IgD-negative memory B cell (primary cell): ENCODE results near the gene TMEM165. TPM values are rescaled to one million over a fixed set of nuclear protein-coding genes. Genes with fewer than 3 reads are reported as not detected.

Experiments
- H3K27ac Mint-ChIP-seq, 3 donors: one replicate each; pipeline ENCODE4 v1.8.0; 2020 to 2022; ENCODE audit warnings: mild to moderate bottlenecking in 3 of 3, mixed read lengths in 3 of 3, moderate library complexity in 1 of 3
- H3K27me3 Mint-ChIP-seq: one replicate; pipeline ENCODE4 v1.8.0; 2021; ENCODE audit warnings: mixed read lengths
- H3K36me3 Mint-ChIP-seq: one replicate; pipeline ENCODE4 v1.8.0; 2020; ENCODE audit warnings: mild to moderate bottlenecking, mixed read lengths
- H3K4me1 Mint-ChIP-seq, 3 donors: one replicate each; pipeline ENCODE4 v1.8.0; 2020 to 2022; ENCODE audit warnings: mixed read lengths in 3 of 3, mild to moderate bottlenecking in 1 of 3
- H3K4me3 Mint-ChIP-seq, 4 donors: one replicate each; pipeline ENCODE4 v1.8.0; 2020 to 2022; ENCODE audit warnings: mild to moderate bottlenecking in 4 of 4, mixed read lengths in 4 of 4, moderate library complexity in 3 of 4
- H3K9me3 Mint-ChIP-seq, 3 donors: one replicate each; pipeline ENCODE4 v1.8.0; 2020 to 2021; ENCODE audit warnings: mixed read lengths in 3 of 3, mild to moderate bottlenecking in 1 of 3
- polyA plus RNA-seq: library from polyadenylated mRNA; unstranded; fragments of 300-500 nt; fragmentation: Illumina TruSeq; gene quantifications from one replicate; pipeline ENCODE4 v1.2.3, GENCODE V29; 2021

TMEM165 gene
- polyA plus RNA-seq, 1 donor from 2014 or later, result 56.1 TPM

DNA sequence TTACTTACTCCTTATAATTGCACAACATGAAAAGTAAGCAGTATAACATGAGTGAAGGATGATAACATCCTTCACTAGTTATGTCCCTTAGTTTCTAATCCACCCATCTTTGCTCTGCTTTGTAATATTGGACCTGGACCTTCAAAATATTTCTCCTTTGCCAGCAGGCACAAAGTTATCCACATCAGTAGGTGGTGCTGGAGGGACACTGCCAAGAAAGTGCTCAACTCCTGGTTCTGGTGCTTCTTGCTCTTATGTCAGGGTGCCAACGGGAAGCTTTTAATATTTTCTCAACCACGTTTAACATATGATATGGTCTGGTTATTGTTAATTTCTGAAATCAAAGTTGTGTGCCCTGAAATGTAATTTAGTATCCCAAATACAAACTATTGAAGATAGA lies 49.1 kb downstream of the TMEM165 start:
- Mint-ChIP-seq H3K27me3 (no peaks in the 10 kb centered on the region), H3K36me3 (peaks cover 7% of the 10 kb centered on the region), H3K4me1 (peaks cover 5 to 10% (median 7%) of the 10 kb centered on the region in 3 donors), H3K9me3 (no peaks in the 10 kb centered on the region), H3K4me3 (no peak overlapping the region), H3K27ac (no peak overlapping the region)

DNA sequence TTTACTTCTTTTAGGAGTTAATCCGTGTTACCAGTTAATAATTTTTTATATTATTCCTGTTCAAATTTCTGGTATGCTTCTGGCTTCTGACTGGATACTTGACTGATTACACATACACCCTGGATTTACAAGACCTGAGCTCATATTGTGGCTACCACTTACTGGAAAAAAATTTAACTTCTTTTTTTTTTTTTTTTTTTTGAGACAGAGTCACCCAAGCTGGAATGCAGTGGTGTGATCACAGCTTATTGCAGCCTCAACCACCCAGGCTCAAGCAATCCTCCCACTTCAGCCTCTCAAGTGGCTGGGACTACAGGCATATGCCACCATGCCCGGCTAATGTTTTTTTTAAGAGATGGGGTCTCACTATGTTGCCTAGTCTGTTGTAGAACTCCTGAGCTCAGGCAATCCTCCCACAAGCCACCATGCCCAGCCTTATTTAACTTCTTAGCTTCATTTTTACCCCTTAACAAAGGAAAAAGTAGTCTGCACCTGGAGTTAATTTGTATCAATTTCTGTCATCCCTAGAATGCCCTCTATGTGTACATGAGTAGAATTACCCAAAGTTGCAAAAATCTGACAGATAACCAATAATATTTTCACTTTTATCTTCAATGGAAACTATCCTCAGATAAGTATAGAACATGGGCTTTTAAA lies 50.3 kb downstream of the TMEM165 start:
- Mint-ChIP-seq H3K27ac (no peak overlapping the region), H3K36me3 (peaks cover 4% of the 10 kb centered on the region), H3K4me3 (no peak overlapping the region), H3K4me1 (peaks cover under 1 to 6% (median 1%) of the 10 kb centered on the region in 3 donors), H3K9me3 (no peaks in the 10 kb centered on the region), H3K27me3 (no peaks in the 10 kb centered on the region)

DNA sequence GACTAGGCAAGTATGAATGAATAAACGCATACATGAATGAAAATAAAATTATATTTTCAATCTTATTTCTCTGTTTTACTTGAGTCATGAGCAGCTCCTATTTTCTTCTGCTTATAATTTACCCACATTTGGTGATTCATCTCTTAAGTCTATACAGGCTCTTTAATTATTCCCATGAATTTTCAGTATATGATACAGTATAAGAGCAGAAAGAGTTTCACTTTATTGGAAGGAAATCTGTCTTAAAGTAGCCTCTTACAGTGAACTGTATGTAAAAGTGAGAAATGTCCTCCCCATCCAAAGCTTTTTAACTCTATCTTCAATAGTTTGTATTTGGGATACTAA lies 50.8 kb downstream of the TMEM165 start:
- Mint-ChIP-seq H3K27me3 (no peaks in the 10 kb centered on the region), H3K4me1 (peaks cover 0 to 6% (median 0%) of the 10 kb centered on the region in 3 donors), H3K4me3 (no peak overlapping the region), H3K36me3 (peaks cover 2% of the 10 kb centered on the region), H3K9me3 (no peaks in the 10 kb centered on the region), H3K27ac (no peak overlapping the region)

DNA sequence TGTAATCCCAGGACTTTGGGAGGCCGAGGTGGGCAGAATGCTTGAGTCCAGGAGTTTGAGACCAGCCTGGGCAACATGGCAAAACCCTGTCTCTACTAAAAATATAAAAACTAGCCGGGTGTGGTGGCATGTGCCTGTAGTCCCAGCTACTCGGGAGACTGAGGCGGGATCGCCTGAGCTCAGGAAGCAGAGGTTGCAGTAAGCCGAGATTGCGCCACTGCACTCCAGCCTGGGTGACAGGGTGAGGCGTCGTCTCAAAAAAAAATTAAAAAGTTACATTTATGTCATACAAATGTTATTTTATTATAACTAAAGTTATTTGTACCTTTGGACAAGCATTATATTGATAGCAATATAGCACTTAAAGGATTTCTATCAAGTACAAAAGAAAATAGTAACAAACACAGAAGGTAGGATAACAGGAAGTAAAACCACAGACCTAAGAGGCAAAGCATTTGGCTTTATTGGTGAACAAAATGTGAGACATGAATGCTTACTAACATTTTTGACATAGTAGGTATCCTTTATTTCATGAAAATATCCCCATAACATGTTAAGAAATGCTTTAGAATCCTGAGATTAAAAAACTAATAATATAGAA lies 51.5 kb downstream of the TMEM165 start:
- no peak overlapping the region for H3K27ac Mint-ChIP-seq
- no peaks in the 10 kb centered on the region for H3K9me3 Mint-ChIP-seq
- H3K27me3 Mint-ChIP-seq, result no peaks in the 10 kb centered on the region
- H3K4me3 Mint-ChIP-seq, result no peak overlapping the region
- H3K36me3 Mint-ChIP-seq, result peaks cover 2% of the 10 kb centered on the region
- H3K4me1 Mint-ChIP-seq, result peaks cover 0 to 6% (median 0%) of the 10 kb centered on the region in 3 donors

DNA sequence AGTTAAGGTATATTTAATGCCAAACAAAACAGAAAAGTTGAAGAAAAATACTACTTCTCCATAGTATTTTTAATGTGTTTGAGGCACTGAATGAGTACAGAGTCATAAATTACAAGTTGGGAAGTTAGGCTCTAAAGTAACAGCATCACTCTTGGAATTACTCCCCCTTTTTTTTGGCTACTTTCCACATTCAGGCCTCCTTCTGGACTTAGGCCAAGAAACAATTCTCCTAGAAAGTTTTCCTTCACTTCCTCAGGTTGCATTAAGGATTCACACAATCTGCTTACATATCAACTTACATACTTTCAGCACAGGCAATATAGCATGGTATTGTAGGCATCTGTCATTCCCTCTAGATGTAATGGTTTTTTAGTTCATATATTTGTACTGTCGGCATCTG lies 52.1 kb downstream of the TMEM165 start:
- peaks cover 2% of the 10 kb centered on the region for H3K36me3 Mint-ChIP-seq
- H3K4me1 Mint-ChIP-seq, result peaks cover 0 to 6% (median 0%) of the 10 kb centered on the region in 3 donors
- H3K27me3 Mint-ChIP-seq, result no peaks in the 10 kb centered on the region
- no peak overlapping the region for H3K27ac Mint-ChIP-seq
- no peak overlapping the region for H3K4me3 Mint-ChIP-seq
- H3K9me3 Mint-ChIP-seq, result no peaks in the 10 kb centered on the region

DNA sequence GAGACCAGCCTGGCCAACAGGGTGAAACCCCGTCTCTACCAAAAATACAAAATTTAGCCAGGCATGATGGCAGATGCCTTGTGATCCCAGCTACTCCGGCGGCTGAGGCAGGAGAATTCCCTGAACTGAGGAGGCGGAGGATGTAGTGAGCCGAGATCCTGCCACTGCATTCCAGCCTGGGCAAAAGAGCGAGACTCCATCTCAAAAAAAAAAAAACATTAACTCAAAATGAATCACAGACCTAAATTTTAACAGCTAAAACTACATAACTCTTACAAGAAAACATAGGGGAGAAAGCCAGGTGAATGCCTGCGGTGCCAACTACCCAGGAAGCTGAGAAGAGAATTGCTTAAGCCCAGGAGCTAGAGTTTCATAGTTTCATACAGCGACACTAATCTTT lies 54.8 kb downstream of the TMEM165 start:
- H3K4me3 Mint-ChIP-seq, result no peak overlapping the region
- H3K27me3 Mint-ChIP-seq, result no peaks in the 10 kb centered on the region
- H3K36me3 Mint-ChIP-seq, result peaks cover 2% of the 10 kb centered on the region
- H3K9me3 Mint-ChIP-seq, result no peaks in the 10 kb centered on the region
- H3K4me1 Mint-ChIP-seq, result peaks cover 0 to 6% (median 0%) of the 10 kb centered on the region in 3 donors
- no peak overlapping the region for H3K27ac Mint-ChIP-seq

DNA sequence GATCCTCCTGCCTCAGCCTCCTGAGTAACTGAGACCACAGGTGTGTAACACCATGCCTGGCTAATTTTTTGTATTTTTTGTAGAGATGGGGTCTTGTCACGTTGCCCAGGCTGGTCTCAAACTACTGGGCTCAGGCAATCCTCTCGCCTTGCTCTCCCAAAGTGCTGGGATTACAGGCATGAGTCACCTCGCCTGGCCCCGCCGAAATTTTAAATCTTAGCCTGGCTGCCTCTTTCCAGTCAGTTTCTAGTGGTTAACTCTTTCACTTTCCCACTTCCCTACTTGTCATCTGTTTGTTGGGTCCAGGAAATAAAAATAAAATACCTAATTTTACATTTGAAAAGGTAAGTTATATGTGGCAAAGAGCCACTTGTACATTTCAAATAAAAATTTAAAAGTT lies 62.4 kb downstream of the TMEM165 start:
- Mint-ChIP-seq H3K9me3 (no peaks in the 10 kb centered on the region), H3K27me3 (no peaks in the 10 kb centered on the region), H3K4me1 (no peaks in the 10 kb centered on the region), H3K4me3 (no peak overlapping the region), H3K27ac (peak overlapping the region in 1 of 3 donors; percentile 42), H3K36me3 (peaks cover 1% of the 10 kb centered on the region)

DNA sequence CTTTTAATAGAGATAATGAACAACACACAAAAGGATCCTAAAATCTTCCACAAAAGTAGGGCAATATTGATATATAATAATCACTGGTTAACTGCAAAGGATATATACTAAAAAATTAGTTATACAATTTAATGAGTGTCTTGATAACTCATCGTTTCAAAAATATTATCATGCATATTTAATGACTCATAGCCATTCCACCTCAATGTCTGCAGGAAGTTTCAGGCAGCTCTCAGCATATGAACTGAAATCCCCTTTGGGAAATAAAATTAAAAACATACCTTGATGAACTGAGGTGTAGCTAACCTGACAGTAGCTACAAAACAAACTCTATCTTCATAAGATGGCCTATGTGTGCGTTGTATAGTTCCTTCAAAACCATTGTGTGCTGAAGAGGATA lies 62.9 kb downstream of the TMEM165 start:
- peaks cover 1% of the 10 kb centered on the region for H3K36me3 Mint-ChIP-seq
- no peak overlapping the region for H3K27ac Mint-ChIP-seq
- H3K4me1 Mint-ChIP-seq, result no peaks in the 10 kb centered on the region
- H3K27me3 Mint-ChIP-seq, result no peaks in the 10 kb centered on the region
- H3K9me3 Mint-ChIP-seq, result no peaks in the 10 kb centered on the region
- no peak overlapping the region for H3K4me3 Mint-ChIP-seq

DNA sequence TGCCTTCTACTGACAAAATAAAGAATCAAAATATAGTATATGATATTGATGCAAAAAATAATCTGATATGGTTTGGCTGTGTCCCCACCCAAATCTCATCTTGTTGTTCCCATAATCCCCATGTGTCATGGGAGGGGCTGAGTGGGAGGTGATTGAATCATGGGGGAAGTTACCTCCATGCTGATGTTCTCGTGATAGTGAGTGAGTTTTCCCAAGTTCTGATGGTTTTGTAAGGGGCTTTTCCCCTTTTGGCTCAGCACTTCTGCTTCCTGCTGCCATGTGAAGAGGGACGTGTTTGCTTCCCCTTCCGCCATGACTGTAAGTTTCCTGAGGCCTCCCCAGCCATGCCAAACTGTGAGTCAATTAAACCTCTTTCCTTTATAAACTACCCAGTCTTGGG lies 70.2 kb downstream of the TMEM165 start:
- Mint-ChIP-seq H3K27ac (no peak overlapping the region), H3K4me1 (no peaks in the 10 kb centered on the region)

DNA sequence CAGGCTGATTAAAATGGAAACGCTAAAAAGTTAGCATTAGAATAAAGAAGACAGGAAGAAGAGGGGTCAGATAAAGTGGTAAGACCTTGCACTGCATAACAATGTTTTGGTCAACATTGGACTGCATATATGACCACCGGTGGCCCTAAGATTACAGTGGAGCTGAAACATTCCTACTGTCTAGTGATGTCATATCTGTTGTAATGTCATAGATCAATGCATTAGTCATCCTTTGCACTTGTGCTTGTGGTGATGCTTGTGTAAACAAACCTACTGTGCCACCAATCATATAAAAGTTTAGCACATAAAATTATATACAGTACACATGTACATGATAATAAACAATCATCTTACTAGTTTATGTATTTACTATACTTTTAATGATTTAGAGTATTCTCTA lies 73.0 kb downstream of the TMEM165 start:
- no peak overlapping the region for H3K27ac Mint-ChIP-seq
- no peak overlapping the region for H3K4me3 Mint-ChIP-seq
- no peaks in the 10 kb centered on the region for H3K4me1 Mint-ChIP-seq
- H3K27me3 Mint-ChIP-seq, result no peaks in the 10 kb centered on the region
- peaks cover 3 to 4% (median 3%) of the 10 kb centered on the region in 3 donors for H3K9me3 Mint-ChIP-seq
- peaks cover 15% of the 10 kb centered on the region for H3K36me3 Mint-ChIP-seq

More for the DNA sequence above, 70.2 kb downstream of the TMEM165 start:
- Mint-ChIP-seq H3K36me3 (peaks cover 16% of the 10 kb centered on the region), H3K4me3 (no peak overlapping the region), H3K9me3 (peaks cover 3 to 4% (median 3%) of the 10 kb centered on the region in 3 donors), H3K27me3 (no peaks in the 10 kb centered on the region)

DNA sequence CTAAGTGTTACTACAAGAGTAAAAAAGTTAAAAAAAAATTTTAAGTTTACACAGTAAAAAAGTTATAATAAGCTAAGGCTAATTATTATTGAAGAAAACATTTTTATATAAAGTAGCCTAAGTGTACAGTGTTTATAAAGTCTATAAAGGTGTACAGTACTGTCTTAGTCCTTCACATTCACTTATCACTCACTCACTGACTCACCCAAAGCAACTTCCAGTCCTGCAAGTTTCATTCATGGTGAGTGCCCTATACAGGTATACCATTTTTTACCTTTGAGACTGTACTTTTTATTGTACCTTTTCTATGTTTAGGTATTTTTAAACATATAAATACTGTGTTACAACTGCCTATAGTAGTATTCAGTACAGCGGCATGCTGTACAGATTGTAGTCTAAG lies 74.2 kb downstream of the TMEM165 start:
- Mint-ChIP-seq H3K4me1 (no peaks in the 10 kb centered on the region), H3K27me3 (no peaks in the 10 kb centered on the region), H3K27ac (no peak overlapping the region), H3K9me3 (peaks cover 3 to 7% (median 7%) of the 10 kb centered on the region in 3 donors), H3K4me3 (no peak overlapping the region), H3K36me3 (peaks cover 21% of the 10 kb centered on the region)

Other genes with a start within 250 kb of the TMEM165 start
- 19.7 TPM for gene SRD5A3, start 49.7 kb upstream of the TMEM165 start, polyA plus RNA-seq
- 4.3 TPM for gene CLOCK, start 151.0 kb downstream of the TMEM165 start, polyA plus RNA-seq
- not detected for gene PDCL2, start 196.3 kb downstream of the TMEM165 start, polyA plus RNA-seq
- 0.53 TPM for gene NMU, start 240.3 kb downstream of the TMEM165 start, polyA plus RNA-seq